Suprapubic skin (tissue), 4 donors: ENCODE measurements around the gene LHFPL6. TPM values are rescaled to one million over a fixed set of nuclear protein-coding genes. Genes with fewer than 3 reads are reported as not detected.

Experiments used
- DNase-seq, 2 donors: peaks; one replicate each; pipeline ENCODE4 v3.0.0-alpha.2; 2019; ENCODE audit warnings: low spot score in 2 of 2
- H3K27ac ChIP-seq: fragments of 200-600 bp; sonication (generic); one replicate; pipeline ENCODE4 v1.5.1; 2019
- H3K27me3 ChIP-seq: fragments of 200-600 bp; sonication (generic); one replicate; pipeline ENCODE4 v1.5.1; 2019
- H3K36me3 ChIP-seq: fragments of 200-600 bp; sonication (generic); one replicate; pipeline ENCODE4 v1.5.1; 2019
- H3K4me1 ChIP-seq: fragments of 200-600 bp; sonication (generic); one replicate; pipeline ENCODE4 v1.5.1; 2019
- H3K4me3 ChIP-seq: fragments of 200-600 bp; sonication (generic); one replicate; pipeline ENCODE4 v1.5.1; 2019; ENCODE audit warnings: mild to moderate bottlenecking
- H3K9me3 ChIP-seq: fragments of 200-600 bp; sonication (generic); one replicate; pipeline ENCODE4 v1.5.1; 2019
- EP300 ChIP-seq: sonication (generic); formaldehyde crosslinking; IDR thresholded peaks from one replicate; pipeline ENCODE4 v1.6.1; 2017; ENCODE audit warnings: antibody characterized with exemption
- POLR2A ChIP-seq, 2 donors: fragments of 450-650 bp; IDR thresholded peaks; one replicate each; pipeline ENCODE4 v1.6.1; 2017; ENCODE audit warnings: antibody characterized with exemption in 2 of 2, mild to moderate bottlenecking in 2 of 2, moderate library complexity in 2 of 2
- POLR2AphosphoS5 ChIP-seq, 3 donors: sonication (generic); formaldehyde crosslinking; IDR thresholded peaks; one replicate each; pipeline ENCODE4 v1.6.1; 2017; ENCODE audit warnings: antibody characterized with exemption in 3 of 3
- WGBS: methylation state at CpG from one replicate; pipeline ENCODE4 v1.1.5; 2018; 5-methylcytosine and 5-hydroxymethylcytosine counted together
- total RNA-seq, 4 donors: library from RNA; depleted of rRNA; stranded (reverse); fragments of >200 nt; gene quantifications; one replicate each; pipeline ENCODE4 v1.1.0, GENCODE V29; 2016
- TF ChIP-seq, protein P1 (sequence below), 2 donors: fragments of 200-600 bp in 1 of 2; fragments of 450-650 bp in 1 of 2; sonication (generic) in 1 of 2; IDR thresholded peaks; one replicate each; pipeline ENCODE4 v1.5.1; 2016 to 2019; ENCODE audit warnings: antibody characterized with exemption in 2 of 2, mild to moderate bottlenecking in 1 of 2, moderate library complexity in 1 of 2

Gene LHFPL6
- total RNA-seq, 4 donors from 2014 or later = 10.6 to 21.0 (median 15.6) TPM

GRCh38 chr13:39586958-39587605, 15.9 kb downstream of the LHFPL6 start:
- Histone ChIP-seq H3K4me1 (no peaks in the 10 kb centered on the region), H3K27me3 (no peaks in the 10 kb centered on the region), H3K36me3 (no peaks in the 10 kb centered on the region), H3K27ac (no peak overlapping the region), H3K4me3 (no peak overlapping the region), H3K9me3 (no peaks in the 10 kb centered on the region)
- TF ChIP-seq POLR2A (IDR thresholded peaks at IDR 0.05) (no peak), EP300 (no peak), POLR2AphosphoS5 (IDR thresholded peaks at IDR 0.05) (no peak)
- TF ChIP-seq, protein P1, sequence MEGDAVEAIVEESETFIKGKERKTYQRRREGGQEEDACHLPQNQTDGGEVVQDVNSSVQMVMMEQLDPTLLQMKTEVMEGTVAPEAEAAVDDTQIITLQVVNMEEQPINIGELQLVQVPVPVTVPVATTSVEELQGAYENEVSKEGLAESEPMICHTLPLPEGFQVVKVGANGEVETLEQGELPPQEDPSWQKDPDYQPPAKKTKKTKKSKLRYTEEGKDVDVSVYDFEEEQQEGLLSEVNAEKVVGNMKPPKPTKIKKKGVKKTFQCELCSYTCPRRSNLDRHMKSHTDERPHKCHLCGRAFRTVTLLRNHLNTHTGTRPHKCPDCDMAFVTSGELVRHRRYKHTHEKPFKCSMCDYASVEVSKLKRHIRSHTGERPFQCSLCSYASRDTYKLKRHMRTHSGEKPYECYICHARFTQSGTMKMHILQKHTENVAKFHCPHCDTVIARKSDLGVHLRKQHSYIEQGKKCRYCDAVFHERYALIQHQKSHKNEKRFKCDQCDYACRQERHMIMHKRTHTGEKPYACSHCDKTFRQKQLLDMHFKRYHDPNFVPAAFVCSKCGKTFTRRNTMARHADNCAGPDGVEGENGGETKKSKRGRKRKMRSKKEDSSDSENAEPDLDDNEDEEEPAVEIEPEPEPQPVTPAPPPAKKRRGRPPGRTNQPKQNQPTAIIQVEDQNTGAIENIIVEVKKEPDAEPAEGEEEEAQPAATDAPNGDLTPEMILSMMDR (IDR thresholded peaks at IDR 0.05) = no peak
- 93% methylated on average over 5 of the region's 5 CpGs for WGBS
- DNase-seq = no peak

- Histone ChIP-seq H3K36me3 (no peaks in the 10 kb centered on the region), H3K9me3 (no peaks in the 10 kb centered on the region), H3K27me3 (no peaks in the 10 kb centered on the region), H3K4me3 (no peak overlapping the region), H3K27ac (no peak overlapping the region), H3K4me1 (no peaks in the 10 kb centered on the region)
- DNase-seq = no peak
- TF ChIP-seq POLR2A (IDR thresholded peaks at IDR 0.05) (no peak), EP300 (no peak)
- TF ChIP-seq, protein P1 (IDR thresholded peaks at IDR 0.05) = no peak
- WGBS = 70% methylated on average over 1 of the region's 1 CpG
Observed at GRCh38 chr13:39586151-39586550, 16.8 kb downstream of the LHFPL6 start.

GRCh38 chr13:39585219-39585618, 17.8 kb downstream of the LHFPL6 start:
- 53% methylated on average over 3 of the region's 3 CpGs for WGBS
- H3K4me3 ChIP-seq = no peak overlapping the region
- no peaks in the 10 kb centered on the region for H3K4me1 ChIP-seq
- H3K36me3 ChIP-seq = no peaks in the 10 kb centered on the region
- H3K27me3 ChIP-seq = no peaks in the 10 kb centered on the region
- no peak overlapping the region for H3K27ac ChIP-seq
- H3K9me3 ChIP-seq = no peaks in the 10 kb centered on the region
- DNase-seq = no peak
- TF ChIP-seq, protein P1 (IDR thresholded peaks at IDR 0.05) = no peak
- TF ChIP-seq EP300 = no peak
- TF ChIP-seq POLR2AphosphoS5 (IDR thresholded peaks at IDR 0.05) = no peak
- TF ChIP-seq POLR2A (IDR thresholded peaks at IDR 0.05) = no peak

- no peak for TF ChIP-seq POLR2A (IDR thresholded peaks at IDR 0.05)
- TF ChIP-seq EP300 = no peak
- no peak for TF ChIP-seq POLR2AphosphoS5 (IDR thresholded peaks at IDR 0.05)
- TF ChIP-seq, protein P1 (IDR thresholded peaks at IDR 0.05) = no peak
- Histone ChIP-seq H3K4me3 (no peak overlapping the region), H3K9me3 (no peaks in the 10 kb centered on the region), H3K27me3 (no peaks in the 10 kb centered on the region), H3K27ac (no peak overlapping the region), H3K4me1 (no peaks in the 10 kb centered on the region), H3K36me3 (no peaks in the 10 kb centered on the region)
- DNase-seq = no peak
- 67% methylated on average over 5 of the region's 5 CpGs for WGBS
Observed at GRCh38 chr13:39580881-39581575, 22.0 kb downstream of the LHFPL6 start.

DNA sequence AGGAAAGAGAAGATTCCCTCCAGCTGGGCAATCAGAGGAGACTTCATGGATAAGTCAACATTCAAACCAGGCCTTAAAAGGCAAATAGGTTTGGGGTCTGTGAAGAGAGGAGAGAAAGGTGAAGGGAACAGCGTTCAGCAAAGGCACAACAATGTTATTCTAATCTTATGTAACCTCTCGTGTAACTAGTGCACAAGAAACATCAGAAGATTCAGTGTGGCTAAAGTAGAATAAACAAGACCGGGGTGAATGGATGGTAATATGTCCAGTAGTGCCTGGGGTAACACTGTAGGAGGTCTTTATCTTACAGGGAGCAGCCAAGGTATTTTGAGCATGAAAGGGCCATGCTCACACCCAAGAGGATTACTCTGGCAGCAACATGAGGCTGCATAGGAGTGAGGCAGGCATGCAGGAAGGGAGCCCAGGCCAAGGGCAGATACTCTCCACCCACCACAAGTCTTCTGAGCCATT, 24.1 kb downstream of the LHFPL6 start:
- Histone ChIP-seq H3K4me3 (no peak overlapping the region), H3K36me3 (no peaks in the 10 kb centered on the region), H3K9me3 (no peaks in the 10 kb centered on the region), H3K27ac (no peak overlapping the region), H3K27me3 (no peaks in the 10 kb centered on the region), H3K4me1 (no peaks in the 10 kb centered on the region)
- TF ChIP-seq POLR2AphosphoS5 (IDR thresholded peaks at IDR 0.05) = no peak
- TF ChIP-seq POLR2A (IDR thresholded peaks at IDR 0.05) = no peak
- no peak for TF ChIP-seq EP300
- TF ChIP-seq, protein P1 (IDR thresholded peaks at IDR 0.05) = no peak
- DNase-seq = no peak
- 89% methylated on average over 3 of the region's 3 CpGs for WGBS
